Osteocyte (in vitro differentiated cells): ENCODE data around the gene PAPSS2. TPM values are rescaled to one million over a fixed set of nuclear protein-coding genes. Genes with fewer than 3 reads are reported as not detected.

Source experiments
- DNase-seq: peaks from one replicate; pipeline ENCODE4 v3.0.0; 2021; ENCODE audit warnings: mixed read lengths; ENCODE audit not compliant: unreplicated experiment; ENCODE audit errors: extremely low spot score
- H3K27ac Mint-ChIP-seq: one replicate; pipeline ENCODE4 v1.8.0; 2021; ENCODE audit warnings: mild to moderate bottlenecking, mixed read lengths; ENCODE audit not compliant: unreplicated experiment
- H3K27me3 Mint-ChIP-seq: one replicate; pipeline ENCODE4 v1.8.0; 2021; ENCODE audit warnings: mixed read lengths; ENCODE audit not compliant: unreplicated experiment
- H3K36me3 Mint-ChIP-seq: one replicate; pipeline ENCODE4 v1.8.0; 2021; ENCODE audit warnings: mixed read lengths; ENCODE audit not compliant: unreplicated experiment
- H3K4me1 Mint-ChIP-seq: one replicate; pipeline ENCODE4 v1.8.0; 2021; ENCODE audit warnings: mixed read lengths; ENCODE audit not compliant: unreplicated experiment
- H3K4me3 Mint-ChIP-seq: one replicate; pipeline ENCODE4 v1.8.0; 2021; ENCODE audit warnings: mild to moderate bottlenecking, moderate library complexity, mixed read lengths; ENCODE audit not compliant: unreplicated experiment
- H3K9me3 Mint-ChIP-seq: one replicate; pipeline ENCODE4 v1.8.0; 2021; ENCODE audit warnings: mixed read lengths; ENCODE audit not compliant: unreplicated experiment
- CTCF ChIP-seq: fragments of 200-600 bp; sonication (generic); IDR thresholded peaks from 2 replicates; pipeline ENCODE4 v1.5.0; 2021; ENCODE audit warnings: antibody characterized with exemption, mild to moderate bottlenecking, moderate library complexity
- total RNA-seq: library from RNA; stranded (reverse); gene quantifications from 2 replicates; pipeline ENCODE4 v1.2.1, GENCODE V29; 2021

Gene PAPSS2
- total RNA-seq, 1 donor from 2014 or later: 18.5 TPM

DNA sequence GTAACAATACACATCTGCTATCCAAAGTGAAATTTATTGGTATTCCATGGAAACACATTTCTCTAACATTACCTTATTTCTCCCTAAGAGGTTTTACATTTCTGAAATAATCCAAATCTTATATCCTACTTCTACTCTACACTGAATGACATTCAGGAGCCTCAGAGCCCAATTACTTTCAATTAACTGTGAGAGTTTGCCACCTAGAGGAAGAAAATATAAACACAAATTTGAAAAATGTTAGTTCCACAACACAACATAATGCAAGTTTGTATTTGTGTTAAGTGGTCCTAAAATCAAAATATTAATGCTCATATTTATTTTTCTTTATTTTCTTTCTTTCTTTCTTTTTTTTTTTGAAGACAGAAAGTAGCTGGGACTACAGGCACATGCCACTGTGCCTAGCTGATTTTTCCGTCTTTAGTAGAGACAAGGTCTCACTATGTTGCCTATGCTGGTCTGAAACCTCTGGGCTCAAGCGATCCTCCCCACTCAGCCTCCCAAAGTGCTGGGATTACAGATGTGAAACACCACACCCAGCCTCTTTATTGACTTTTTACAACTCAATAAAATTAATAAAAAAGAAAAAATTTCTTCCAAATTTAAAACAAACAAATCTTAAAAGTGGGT, 112.3 kb downstream of the PAPSS2 start:
- no peaks in the 10 kb centered on the region for H3K9me3 Mint-ChIP-seq
- no peak for DNase-seq
- peaks cover 29% of the 10 kb centered on the region for H3K4me1 Mint-ChIP-seq
- H3K27me3 Mint-ChIP-seq: no peaks in the 10 kb centered on the region
- peak; percentile 66 for TF ChIP-seq CTCF
- H3K36me3 Mint-ChIP-seq: peaks cover 27% of the 10 kb centered on the region
- no peak overlapping the region for H3K27ac Mint-ChIP-seq
- H3K4me3 Mint-ChIP-seq: no peak overlapping the region

- peak overlapping the region; percentile 33 for H3K4me3 Mint-ChIP-seq
- no peak for TF ChIP-seq CTCF
- peaks cover 14% of the 10 kb centered on the region for H3K36me3 Mint-ChIP-seq
- H3K27me3 Mint-ChIP-seq: no peaks in the 10 kb centered on the region
- peaks cover 11% of the 10 kb centered on the region for H3K4me1 Mint-ChIP-seq
- H3K27ac Mint-ChIP-seq: peak overlapping the region; percentile 89
- no peak for DNase-seq
- H3K9me3 Mint-ChIP-seq: no peaks in the 10 kb centered on the region
Observed at GRCh38 chr10:87775766-87776165, 116.1 kb downstream of the PAPSS2 start.

GRCh38 chr10:87776328-87776727, 116.7 kb downstream of the PAPSS2 start:
- no peak for TF ChIP-seq CTCF
- Mint-ChIP-seq H3K27ac (peak overlapping the region; percentile 89), H3K4me3 (no peak overlapping the region), H3K9me3 (no peaks in the 10 kb centered on the region), H3K27me3 (no peaks in the 10 kb centered on the region), H3K36me3 (peaks cover 20% of the 10 kb centered on the region), H3K4me1 (peaks cover 13% of the 10 kb centered on the region)
- no peak for DNase-seq

DNA sequence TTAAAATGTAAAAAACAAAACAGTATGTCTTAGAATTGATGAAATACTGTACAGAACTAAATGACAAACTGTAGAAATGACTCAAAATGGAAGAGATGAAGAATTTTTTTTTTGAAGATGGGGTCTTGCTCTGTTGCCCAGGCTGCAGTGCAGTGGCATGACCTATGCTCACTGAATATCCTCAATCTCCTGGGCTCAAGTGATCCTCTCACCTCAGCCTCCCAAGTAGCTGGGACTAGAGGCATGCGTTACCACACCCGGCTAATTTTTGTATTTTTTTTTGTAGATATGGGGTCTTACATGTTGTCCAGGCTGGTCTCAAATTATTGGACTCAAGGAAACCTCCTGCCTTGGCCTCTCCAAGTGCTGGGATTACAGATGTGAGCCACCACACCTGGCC, 121.9 kb downstream of the PAPSS2 start:
- TF ChIP-seq CTCF: no peak
- H3K9me3 Mint-ChIP-seq: no peaks in the 10 kb centered on the region
- H3K36me3 Mint-ChIP-seq: peaks cover 41% of the 10 kb centered on the region

GRCh38 chr10:87782721-87783120, 123.0 kb downstream of the PAPSS2 start:
- H3K36me3 Mint-ChIP-seq: peaks cover 42% of the 10 kb centered on the region

More for the DNA sequence above, 121.9 kb downstream of the PAPSS2 start:
- Mint-ChIP-seq H3K4me3 (no peak overlapping the region), H3K27me3 (no peaks in the 10 kb centered on the region), H3K4me1 (peaks cover 5% of the 10 kb centered on the region), H3K27ac (no peak overlapping the region)
- DNase-seq: no peak

More at GRCh38 chr10:87782721-87783120, 123.0 kb downstream of the PAPSS2 start:
- H3K27me3 Mint-ChIP-seq: no peaks in the 10 kb centered on the region
- no peak for TF ChIP-seq CTCF
- DNase-seq: no peak
- H3K9me3 Mint-ChIP-seq: no peaks in the 10 kb centered on the region
- no peak overlapping the region for H3K4me3 Mint-ChIP-seq
- H3K4me1 Mint-ChIP-seq: peaks cover 5% of the 10 kb centered on the region
- no peak overlapping the region for H3K27ac Mint-ChIP-seq
